NCI-H748 (cell line): Measurements from ENCODE around the gene CSH1.
A peak's percentile ranks its signal among the peaks of the same experiment; 100 is the strongest.
"Not testable (repeated sequence)": the region's sequence is repeated elsewhere in the genome, so short reads cannot be mapped to it uniquely, and the experiment has no call there.

Experiments
- DNase-seq: peaks from one replicate; lab custom pipeline; 2025; ENCODE audit not compliant: unreplicated experiment; lab: John Stamatoyannopoulos, UW

CSH1 gene

GRCh38 chr17:63904796-63905195, 8.4 kb upstream of the CSH1 start:
- DNase-seq, result not testable (repeated sequence)

GRCh38 chr17:63903787-63904201, 7.4 kb upstream of the CSH1 start:
- DNase-seq, result peak; percentile 5

- DNase-seq, result not testable (repeated sequence)
Observed at GRCh38 chr17:63901971-63902370, 5.6 kb upstream of the CSH1 start.

- peak; percentile 14 for DNase-seq
Observed at GRCh38 chr17:63898899-63899798, 2.8 kb upstream of the CSH1 start.

- not testable (repeated sequence) for DNase-seq
Observed at GRCh38 chr17:63894821-63895220, 1.6 kb downstream of the CSH1 start.

- DNase-seq, result not testable (repeated sequence)
Observed at GRCh38 chr17:63894021-63894420, 2.4 kb downstream of the CSH1 start.

- DNase-seq, result not testable (repeated sequence)
Observed at GRCh38 chr17:63892316-63893037, 3.9 kb downstream of the CSH1 start.

GRCh38 chr17:63889026-63889848, 7.1 kb downstream of the CSH1 start:
- peak; percentile 38 for DNase-seq

GRCh38 chr17:63885119-63885518, 11.3 kb downstream of the CSH1 start:
- DNase-seq, result not testable (repeated sequence)

GRCh38 chr17:63882626-63883126, 13.7 kb downstream of the CSH1 start:
- DNase-seq, result not testable (repeated sequence)

GRCh38 chr17:63881935-63882601, 14.3 kb downstream of the CSH1 start, which contains the start of gene GH2:
GH2 (minus strand) TSS chr17:63881944; CDS start chr17:63881801, 143 bp downstream.
- DNase-seq, result peak; percentile 34

- not testable (repeated sequence) for DNase-seq
Observed at GRCh38 chr17:63881337-63881736, 15.0 kb downstream of the CSH1 start.

- no peak for DNase-seq
Observed at GRCh38 chr17:63880706-63881105, 15.7 kb downstream of the CSH1 start.

GRCh38 chr17:63878413-63878812, 18.0 kb downstream of the CSH1 start:
- not testable (repeated sequence) for DNase-seq

GRCh38 chr17:63874693-63875092, 21.7 kb downstream of the CSH1 start:
- not testable (repeated sequence) for DNase-seq

- not testable (repeated sequence) for DNase-seq
Observed at GRCh38 chr17:63874061-63874626, 22.2 kb downstream of the CSH1 start.

- not testable (repeated sequence) for DNase-seq
Observed at GRCh38 chr17:63873577-63873976, 22.8 kb downstream of the CSH1 start, which contains the start of gene CSH2. CSH2 (minus strand) TSS chr17:63873677; CDS start chr17:63873614, 63 bp downstream.

GRCh38 chr17:63871646-63872365, 24.6 kb downstream of the CSH1 start:
- DNase-seq, result not testable (repeated sequence)

GRCh38 chr17:63870292-63870665, 26.1 kb downstream of the CSH1 start:
- not testable (repeated sequence) for DNase-seq
